Stimulated activated naive CD8-positive, alpha-beta T cell treated with anti-CD3 and anti-CD28 coated beads, Interleukin-15, Interleukin-2, amounts not matched to agents 100 ng/mL and 50 ng/mL, for 24 hours (primary cell): Measurements from ENCODE around the gene C10orf90.

Experiments used
- H3K27ac Mint-ChIP-seq: one replicate; pipeline ENCODE4 v1.8.0; 2021; ENCODE audit warnings: mild to moderate bottlenecking, mixed read lengths
- H3K27me3 Mint-ChIP-seq: one replicate; pipeline ENCODE4 v1.8.0; 2021; ENCODE audit warnings: mixed read lengths
- H3K36me3 Mint-ChIP-seq: one replicate; pipeline ENCODE4 v1.8.0; 2021; ENCODE audit warnings: low read depth, mixed read lengths
- H3K4me1 Mint-ChIP-seq: one replicate; pipeline ENCODE4 v1.8.0; 2021; ENCODE audit warnings: low read depth, mixed read lengths
- H3K4me3 Mint-ChIP-seq: one replicate; pipeline ENCODE4 v1.8.0; 2021; ENCODE audit warnings: mild to moderate bottlenecking, mixed read lengths
- H3K9me3 Mint-ChIP-seq: one replicate; pipeline ENCODE4 v1.8.0; 2021; ENCODE audit warnings: mixed read lengths

Gene C10orf90

DNA sequence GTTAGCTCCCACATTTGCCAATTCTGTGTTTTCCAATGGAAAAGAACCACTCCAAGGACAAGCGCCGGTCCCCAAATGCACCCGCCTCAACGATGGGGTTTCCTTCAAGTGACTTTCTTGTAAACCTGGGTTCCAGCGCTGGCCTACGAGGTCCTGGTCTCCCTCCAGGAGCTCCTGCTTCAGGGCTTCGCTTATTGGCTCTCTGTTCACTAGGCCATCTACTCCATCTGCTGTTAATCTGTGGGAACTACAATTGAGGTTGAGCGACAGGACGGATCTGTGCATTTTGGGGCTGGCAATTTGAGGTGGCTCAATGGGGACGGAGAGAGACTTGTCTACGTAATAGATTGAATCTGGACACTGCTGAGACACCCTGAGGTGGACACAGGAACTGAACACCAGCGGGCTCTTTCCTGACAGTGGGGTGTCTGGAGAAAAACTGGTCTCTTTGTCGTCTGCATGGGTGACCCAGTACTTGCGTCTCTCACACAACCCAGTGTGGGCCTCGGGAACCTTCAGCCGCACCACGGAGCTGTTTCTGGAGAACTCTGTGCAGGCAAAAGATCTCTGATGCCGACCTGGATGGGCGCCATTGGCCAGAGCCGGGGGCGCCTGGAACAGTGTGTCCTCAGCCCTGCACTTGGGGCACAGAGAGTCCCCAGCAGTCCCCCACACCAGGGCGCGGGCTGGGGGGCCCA is 166.3 kb downstream of the C10orf90 start:
- Mint-ChIP-seq H3K27me3 (no peaks in the 10 kb centered on the region), H3K4me3 (no peak overlapping the region), H3K27ac (no peak overlapping the region), H3K9me3 (no peaks in the 10 kb centered on the region), H3K36me3 (no peaks in the 10 kb centered on the region), H3K4me1 (no peaks in the 10 kb centered on the region)

DNA sequence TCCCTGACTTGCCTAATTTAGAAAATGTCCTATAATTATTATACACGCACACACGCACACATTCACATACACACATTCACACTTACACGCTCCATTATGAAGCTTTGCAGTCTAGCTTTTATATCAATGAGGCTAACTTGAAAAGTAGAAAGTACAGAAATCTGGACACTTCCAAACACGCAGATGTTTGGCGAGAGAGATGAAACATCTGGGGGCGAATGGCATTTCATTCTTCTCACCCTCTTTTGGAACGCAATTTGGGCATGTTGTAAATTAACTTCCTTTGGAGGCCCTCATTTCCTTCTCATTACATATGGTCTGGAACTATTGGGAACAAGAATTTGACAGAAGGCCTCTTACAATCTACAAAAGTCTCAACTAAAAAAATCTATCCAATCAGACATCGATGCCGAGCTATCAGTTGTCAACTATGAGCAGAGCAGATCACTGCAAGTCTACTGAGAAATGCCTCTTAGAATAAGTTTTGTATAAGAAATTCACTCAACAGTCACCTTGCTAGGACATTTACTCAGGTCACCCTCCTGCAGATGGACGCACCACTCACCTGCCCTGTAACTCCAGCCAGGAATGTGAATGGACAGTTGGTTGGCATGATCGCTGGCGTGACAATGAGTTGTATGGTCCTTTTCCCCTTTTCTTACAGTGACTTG is 167.0 kb downstream of the C10orf90 start:
- Mint-ChIP-seq H3K4me1 (no peaks in the 10 kb centered on the region), H3K27ac (no peak overlapping the region), H3K9me3 (no peaks in the 10 kb centered on the region), H3K36me3 (no peaks in the 10 kb centered on the region), H3K27me3 (no peaks in the 10 kb centered on the region), H3K4me3 (no peak overlapping the region)

DNA sequence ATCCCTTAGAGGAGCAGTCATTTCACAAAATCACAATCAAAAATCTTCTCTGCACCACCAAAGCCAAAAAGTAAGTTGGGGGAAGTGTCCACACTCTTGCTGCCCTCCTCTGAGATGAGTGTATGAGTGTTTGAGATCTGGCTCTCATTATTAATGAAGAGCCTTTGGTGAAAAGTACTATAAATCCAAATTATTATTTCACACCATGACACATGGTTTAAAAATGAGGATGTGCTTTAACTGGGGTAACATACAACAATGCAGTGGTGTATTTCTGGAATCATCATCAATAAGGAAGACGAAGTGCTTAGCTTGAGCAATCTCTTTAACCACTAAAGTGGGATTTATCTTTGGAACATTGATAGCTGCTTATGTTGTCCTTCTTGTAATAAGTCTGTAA is 168.1 kb downstream of the C10orf90 start:
- Mint-ChIP-seq H3K4me1 (no peaks in the 10 kb centered on the region), H3K9me3 (no peaks in the 10 kb centered on the region), H3K27me3 (no peaks in the 10 kb centered on the region), H3K27ac (no peak overlapping the region), H3K4me3 (no peak overlapping the region), H3K36me3 (no peaks in the 10 kb centered on the region)

DNA sequence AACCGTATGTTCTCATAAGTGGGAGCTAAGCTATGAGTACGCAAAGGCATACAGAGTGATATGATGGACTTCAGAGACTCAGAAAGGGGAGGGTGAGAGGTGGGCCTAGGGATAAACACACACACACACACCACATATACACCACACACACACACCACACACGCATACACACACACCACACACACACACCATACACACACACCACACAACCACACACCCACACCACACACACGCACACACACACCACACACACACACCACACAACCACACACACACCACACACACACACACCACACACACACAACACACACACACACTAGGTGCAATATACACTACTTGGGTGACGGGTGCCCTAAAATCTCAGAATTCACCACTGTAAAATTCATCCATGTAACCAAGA is 168.7 kb downstream of the C10orf90 start:
- H3K9me3 Mint-ChIP-seq: no peaks in the 10 kb centered on the region
- H3K4me3 Mint-ChIP-seq: no peak overlapping the region
- H3K36me3 Mint-ChIP-seq: no peaks in the 10 kb centered on the region
- H3K4me1 Mint-ChIP-seq: no peaks in the 10 kb centered on the region
- H3K27me3 Mint-ChIP-seq: no peaks in the 10 kb centered on the region
- no peak overlapping the region for H3K27ac Mint-ChIP-seq

DNA sequence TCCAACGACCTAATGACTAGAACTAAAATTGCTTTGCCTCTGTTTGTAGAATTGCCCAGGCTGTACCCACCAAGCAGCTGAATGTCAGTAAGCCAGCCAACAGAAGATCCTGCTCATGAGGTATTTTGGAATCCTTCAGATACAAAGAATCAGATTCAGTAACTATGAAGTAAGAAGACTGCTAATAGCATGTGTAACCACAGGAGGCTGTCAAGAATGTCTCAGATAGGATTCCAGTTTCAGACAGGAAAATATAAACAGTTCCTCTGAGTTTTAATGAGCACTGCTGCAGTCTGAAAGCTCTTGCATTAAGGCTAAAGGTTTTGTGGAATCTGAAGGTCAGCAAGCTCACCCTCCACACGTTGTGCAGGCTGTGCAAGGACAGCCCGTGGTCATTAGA is 169.6 kb downstream of the C10orf90 start:
- no peaks in the 10 kb centered on the region for H3K4me1 Mint-ChIP-seq
- H3K4me3 Mint-ChIP-seq: no peak overlapping the region
- H3K27ac Mint-ChIP-seq: no peak overlapping the region
- H3K27me3 Mint-ChIP-seq: no peaks in the 10 kb centered on the region
- H3K9me3 Mint-ChIP-seq: no peaks in the 10 kb centered on the region
- H3K36me3 Mint-ChIP-seq: no peaks in the 10 kb centered on the region

DNA sequence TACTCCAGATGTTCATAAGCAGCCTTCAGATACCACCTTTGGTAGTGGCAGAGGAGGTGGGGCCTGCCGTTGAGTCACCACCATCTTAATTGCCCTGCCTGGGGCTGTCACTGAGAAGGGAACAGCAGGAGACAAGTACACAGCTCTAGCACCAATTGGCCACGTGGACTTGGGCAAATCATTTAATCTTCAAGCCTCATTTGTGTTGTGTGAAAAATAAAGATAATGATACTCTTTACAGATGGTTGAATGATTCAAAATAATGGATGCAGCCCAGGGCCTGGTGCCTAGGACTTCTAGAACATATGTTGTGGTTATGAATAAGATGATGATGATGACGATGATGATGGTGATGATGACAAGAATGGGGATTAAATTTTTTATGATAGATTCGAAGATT is 170.3 kb downstream of the C10orf90 start:
- H3K9me3 Mint-ChIP-seq: no peaks in the 10 kb centered on the region
- H3K27ac Mint-ChIP-seq: no peak overlapping the region
- H3K4me1 Mint-ChIP-seq: no peaks in the 10 kb centered on the region
- H3K36me3 Mint-ChIP-seq: no peaks in the 10 kb centered on the region
- no peak overlapping the region for H3K4me3 Mint-ChIP-seq
- no peaks in the 10 kb centered on the region for H3K27me3 Mint-ChIP-seq

DNA sequence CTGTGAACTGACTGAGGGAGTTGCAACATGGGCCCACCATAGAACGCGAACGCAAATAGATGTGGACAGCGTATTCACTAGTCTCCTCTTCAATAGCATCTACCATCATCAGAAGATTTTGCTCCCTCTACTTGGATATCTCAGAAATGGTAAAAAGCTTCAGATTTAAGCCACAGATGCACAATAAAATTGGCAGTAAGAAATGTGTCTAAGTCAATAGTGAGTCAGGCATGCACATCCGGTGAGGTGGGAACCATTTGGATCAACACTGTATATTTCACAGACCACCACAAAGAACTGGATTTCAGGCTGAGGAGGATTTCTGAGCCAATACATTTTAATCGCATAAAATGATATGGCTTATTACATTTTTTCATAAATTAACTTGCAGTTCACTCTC is 170.7 kb downstream of the C10orf90 start:
- no peak overlapping the region for H3K4me3 Mint-ChIP-seq
- H3K27ac Mint-ChIP-seq: no peak overlapping the region
- no peaks in the 10 kb centered on the region for H3K4me1 Mint-ChIP-seq
- no peaks in the 10 kb centered on the region for H3K27me3 Mint-ChIP-seq
- no peaks in the 10 kb centered on the region for H3K9me3 Mint-ChIP-seq
- no peaks in the 10 kb centered on the region for H3K36me3 Mint-ChIP-seq

DNA sequence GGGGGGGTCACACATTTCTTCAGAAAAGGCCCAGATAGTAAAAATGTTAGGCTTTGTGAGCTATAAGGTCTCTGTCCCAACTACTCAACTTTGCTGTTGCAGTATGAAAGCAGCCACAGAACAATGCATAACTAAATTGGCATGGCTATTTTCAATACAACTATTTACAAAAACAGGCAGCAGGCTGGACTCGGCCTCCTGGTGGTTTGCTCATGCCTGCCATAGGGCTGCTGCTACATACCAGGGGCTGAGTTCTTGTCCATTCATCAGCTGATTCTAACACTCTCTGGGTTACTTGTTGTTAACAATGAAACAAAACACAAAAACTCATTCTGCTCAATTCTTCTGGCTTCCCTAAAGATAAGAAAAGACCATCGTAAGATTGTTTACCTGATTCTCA is 172.8 kb downstream of the C10orf90 start:
- Mint-ChIP-seq H3K4me1 (no peaks in the 10 kb centered on the region), H3K27ac (no peak overlapping the region), H3K4me3 (no peak overlapping the region), H3K9me3 (no peaks in the 10 kb centered on the region), H3K27me3 (no peaks in the 10 kb centered on the region), H3K36me3 (no peaks in the 10 kb centered on the region)

DNA sequence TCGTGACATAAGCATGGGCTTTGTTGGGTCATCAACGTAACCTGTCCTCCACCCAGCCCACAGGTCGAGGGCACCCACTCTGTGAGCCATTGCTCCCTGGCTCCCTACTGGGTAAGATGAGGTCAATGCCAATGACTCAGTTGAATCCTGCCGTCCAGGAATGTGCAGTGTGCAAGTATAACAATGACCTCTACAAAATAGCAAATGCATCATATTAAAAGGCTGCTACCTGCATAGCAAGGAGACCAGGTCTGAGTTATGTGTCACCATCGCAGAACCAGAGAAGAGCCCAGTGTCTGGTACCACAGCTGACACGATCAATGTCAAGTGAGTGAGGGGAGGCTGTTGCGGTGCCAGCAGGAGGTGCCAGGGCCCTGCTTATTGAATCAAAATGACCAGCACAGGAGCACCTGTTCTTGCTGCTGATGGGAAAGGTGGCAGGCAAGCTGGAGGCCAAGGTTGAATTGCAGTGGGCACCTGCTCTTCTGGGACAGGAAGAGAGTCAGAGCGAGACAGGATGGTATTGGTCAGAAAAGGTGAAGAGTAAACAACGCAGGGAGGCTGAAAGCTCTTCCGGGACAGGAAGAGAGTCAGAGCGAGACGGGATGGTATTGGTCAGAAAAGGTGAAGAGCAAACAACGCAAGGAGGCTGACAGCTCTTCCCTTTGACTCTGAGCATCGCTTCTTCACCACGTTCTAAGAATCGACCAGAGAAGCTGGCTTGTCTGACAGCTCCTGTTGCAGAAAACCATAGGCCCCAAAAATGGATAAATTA is 173.5 kb downstream of the C10orf90 start:
- no peaks in the 10 kb centered on the region for H3K36me3 Mint-ChIP-seq
- H3K27ac Mint-ChIP-seq: no peak overlapping the region
- H3K27me3 Mint-ChIP-seq: no peaks in the 10 kb centered on the region
- H3K4me3 Mint-ChIP-seq: no peak overlapping the region
- H3K4me1 Mint-ChIP-seq: no peaks in the 10 kb centered on the region
- no peaks in the 10 kb centered on the region for H3K9me3 Mint-ChIP-seq

DNA sequence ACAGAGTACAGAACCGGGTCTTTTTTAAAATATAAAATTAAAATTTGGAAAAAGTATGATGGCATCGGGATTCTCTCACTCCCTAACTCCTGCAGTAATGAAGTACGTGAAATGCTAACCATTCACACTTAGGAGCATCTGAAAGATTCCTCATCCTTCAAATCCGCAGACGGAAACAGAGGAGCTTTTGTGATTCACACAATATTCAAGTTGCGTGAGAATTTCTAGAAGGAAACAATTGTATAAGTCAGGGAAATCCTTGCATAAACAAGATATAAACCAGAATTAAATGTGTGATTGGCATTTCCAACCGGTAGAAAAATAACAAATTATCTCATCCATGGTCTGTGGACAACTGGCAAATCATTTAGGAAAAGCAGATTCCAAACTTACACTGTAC is 179.0 kb downstream of the C10orf90 start:
- H3K27me3 Mint-ChIP-seq: peaks cover 6% of the 10 kb centered on the region
- H3K36me3 Mint-ChIP-seq: no peaks in the 10 kb centered on the region
- peaks cover 10% of the 10 kb centered on the region for H3K9me3 Mint-ChIP-seq
- H3K27ac Mint-ChIP-seq: no peak overlapping the region
- H3K4me1 Mint-ChIP-seq: no peaks in the 10 kb centered on the region
- no peak overlapping the region for H3K4me3 Mint-ChIP-seq

DNA sequence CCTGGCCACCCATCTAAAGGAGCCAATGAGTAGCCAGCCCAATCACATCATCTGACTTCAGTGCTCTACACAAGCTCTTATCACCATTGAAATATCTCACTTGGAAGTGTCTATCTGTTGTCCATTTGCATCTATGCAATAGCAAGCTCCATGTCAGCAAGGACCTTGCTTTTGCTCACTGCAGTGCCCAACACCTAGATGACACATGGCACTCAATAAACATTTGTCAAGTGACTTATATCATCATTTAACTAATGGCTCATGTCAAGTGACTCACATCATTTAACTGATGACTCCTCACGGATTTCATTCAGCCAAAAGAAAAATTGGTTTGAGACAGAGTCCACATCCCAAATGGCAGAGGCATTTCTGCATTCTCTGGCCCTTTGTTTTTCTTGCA is 189.3 kb downstream of the C10orf90 start:
- Mint-ChIP-seq H3K4me1 (no peaks in the 10 kb centered on the region), H3K4me3 (no peak overlapping the region), H3K9me3 (peaks cover 3% of the 10 kb centered on the region), H3K27ac (no peak overlapping the region), H3K27me3 (no peaks in the 10 kb centered on the region), H3K36me3 (no peaks in the 10 kb centered on the region)

DNA sequence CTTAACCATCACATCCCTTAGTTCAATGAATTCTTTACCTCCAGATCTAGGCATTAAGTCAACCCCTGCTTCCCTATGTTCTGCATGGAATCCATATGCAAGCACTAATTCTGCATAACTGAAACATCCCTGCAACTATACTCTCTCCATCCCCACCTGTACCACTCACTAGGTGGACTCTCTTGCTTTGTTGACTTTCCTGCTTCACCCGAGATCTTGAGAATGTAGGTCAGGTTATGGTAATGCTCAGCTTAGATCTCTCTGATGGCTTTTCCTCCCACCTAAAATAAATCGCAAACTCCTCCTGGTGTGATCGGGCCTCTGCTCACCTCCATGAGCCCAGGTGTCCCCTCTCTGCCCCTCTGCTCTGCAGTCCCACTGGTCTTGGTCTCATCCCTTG is 189.8 kb downstream of the C10orf90 start:
- H3K9me3 Mint-ChIP-seq: peaks cover 3% of the 10 kb centered on the region
- no peaks in the 10 kb centered on the region for H3K27me3 Mint-ChIP-seq
- no peaks in the 10 kb centered on the region for H3K4me1 Mint-ChIP-seq
- H3K36me3 Mint-ChIP-seq: no peaks in the 10 kb centered on the region
- no peak overlapping the region for H3K4me3 Mint-ChIP-seq
- no peak overlapping the region for H3K27ac Mint-ChIP-seq

DNA sequence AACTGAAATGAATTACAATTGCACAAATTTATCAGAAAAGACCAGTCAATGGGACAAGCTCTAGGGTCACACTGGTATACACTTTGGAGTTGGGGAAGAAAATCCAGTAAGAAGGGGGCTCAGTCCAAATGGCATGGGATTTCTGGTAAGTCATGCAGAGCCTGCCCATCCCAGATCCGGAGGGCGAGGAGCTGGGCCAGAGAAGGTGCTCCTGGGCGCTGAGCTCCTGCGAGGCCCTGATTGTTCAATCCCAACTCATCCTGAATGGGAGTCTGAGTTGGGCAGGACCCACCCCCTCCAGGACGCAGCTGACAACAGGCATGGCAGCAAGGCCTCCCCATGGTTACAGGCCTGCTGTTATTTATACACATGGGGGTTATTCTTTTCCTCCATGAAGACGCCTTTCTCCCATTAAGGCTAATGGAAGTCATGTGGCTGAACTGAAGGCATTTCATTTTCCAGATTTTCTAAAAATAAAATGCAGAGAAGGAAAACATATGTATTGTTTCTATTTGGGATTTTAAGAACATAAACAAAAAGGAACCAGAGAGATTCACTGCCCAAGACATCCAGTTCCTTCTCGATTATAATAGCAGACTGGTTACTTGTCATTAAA is 191.1 kb downstream of the C10orf90 start:
- H3K27ac Mint-ChIP-seq: no peak overlapping the region
- no peaks in the 10 kb centered on the region for H3K27me3 Mint-ChIP-seq
- H3K4me1 Mint-ChIP-seq: no peaks in the 10 kb centered on the region
- H3K4me3 Mint-ChIP-seq: no peak overlapping the region
- H3K9me3 Mint-ChIP-seq: peaks cover 3% of the 10 kb centered on the region
- no peaks in the 10 kb centered on the region for H3K36me3 Mint-ChIP-seq

DNA sequence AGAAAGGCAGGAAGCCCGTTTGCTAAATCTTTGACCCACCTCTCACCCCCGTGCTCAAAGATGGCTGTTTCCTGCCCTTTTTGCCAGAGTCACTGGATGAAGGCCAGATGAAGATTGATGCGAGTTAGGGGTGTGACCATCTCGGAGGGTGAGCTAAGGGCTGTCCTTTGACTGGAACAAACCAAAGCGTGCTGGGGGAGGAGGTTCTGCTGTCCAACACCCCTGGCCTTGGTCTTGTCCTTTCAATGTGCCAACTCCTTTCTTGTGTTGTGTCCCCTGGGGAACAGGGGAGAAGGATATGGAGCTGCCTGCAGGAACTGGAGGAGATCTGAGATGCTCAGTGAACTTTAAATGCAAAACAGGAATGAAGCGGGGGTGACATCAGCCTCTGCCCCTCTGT is 191.9 kb downstream of the C10orf90 start:
- Mint-ChIP-seq H3K36me3 (no peaks in the 10 kb centered on the region), H3K4me1 (no peaks in the 10 kb centered on the region), H3K9me3 (no peaks in the 10 kb centered on the region), H3K27ac (no peak overlapping the region), H3K27me3 (no peaks in the 10 kb centered on the region), H3K4me3 (no peak overlapping the region)

DNA sequence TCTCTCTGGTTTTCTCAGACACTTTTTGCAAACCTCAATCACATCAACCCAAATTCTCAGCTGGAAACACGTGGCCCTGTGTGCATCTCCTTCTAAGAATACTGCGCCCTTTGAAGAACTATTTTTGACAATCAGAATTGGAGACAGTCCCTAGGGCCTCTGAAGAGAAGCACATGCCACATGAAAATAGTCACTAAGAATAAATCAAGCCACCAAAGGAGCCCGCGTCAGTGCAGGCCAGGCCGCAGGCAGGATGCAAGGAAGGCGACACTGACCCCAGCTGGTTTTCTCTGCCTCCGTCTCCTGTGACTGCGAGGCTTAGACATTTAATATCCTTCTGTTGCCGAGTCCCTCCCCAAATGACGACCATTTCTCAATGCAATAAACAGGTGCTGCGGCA is 194.2 kb downstream of the C10orf90 start:
- Mint-ChIP-seq H3K36me3 (no peaks in the 10 kb centered on the region), H3K9me3 (no peaks in the 10 kb centered on the region), H3K27ac (no peak overlapping the region), H3K4me3 (no peak overlapping the region), H3K4me1 (no peaks in the 10 kb centered on the region), H3K27me3 (no peaks in the 10 kb centered on the region)
